Activated gamma-delta T cell treated with anti-CD3 and anti-CD28 coated beads, Interleukin-2, amount 50 U/mL, for 16 hours (primary cell): Measurements from ENCODE around the gene DNM1.
"Not testable (repeated sequence)": the region's sequence is repeated elsewhere in the genome, so short reads cannot be mapped to it uniquely, and the experiment has no call there.

Experiments
- DNase-seq: peaks from one replicate; pipeline ENCODE4 v3.0.0-alpha.2; 2020; ENCODE audit warnings: low read depth

DNM1 gene

DNA sequence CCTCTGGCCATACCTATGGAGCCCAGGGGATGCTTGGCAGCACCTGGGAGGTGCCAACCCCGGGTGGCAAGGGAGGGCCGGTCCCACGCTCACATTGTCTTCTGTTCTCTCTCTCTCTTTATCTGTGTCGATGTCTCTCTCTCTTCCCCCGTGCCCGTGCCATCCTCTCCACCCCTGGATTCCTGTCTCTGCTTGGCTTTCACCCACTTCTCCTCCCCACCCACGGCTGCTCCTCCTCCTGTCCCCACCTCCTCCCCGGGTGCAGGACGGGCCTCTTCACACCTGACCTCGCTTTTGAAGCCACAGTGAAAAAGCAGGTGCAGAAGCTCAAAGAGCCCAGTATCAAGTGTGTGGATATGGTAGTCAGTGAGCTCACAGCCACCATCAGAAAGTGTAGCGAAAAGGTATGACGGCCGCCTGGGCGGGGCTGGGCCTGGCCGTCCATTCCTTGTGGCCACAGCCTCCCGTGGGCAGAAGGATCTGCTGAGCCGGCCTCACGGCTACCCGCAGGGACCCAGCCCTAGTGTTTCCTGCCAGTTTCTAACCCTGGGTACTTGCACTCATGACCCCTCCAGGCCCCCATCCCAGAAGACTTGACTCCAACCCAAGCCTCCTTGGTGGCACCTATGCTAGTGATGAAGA, 22.7 kb downstream of the DNM1 start:
- DNase-seq, result no peak

DNA sequence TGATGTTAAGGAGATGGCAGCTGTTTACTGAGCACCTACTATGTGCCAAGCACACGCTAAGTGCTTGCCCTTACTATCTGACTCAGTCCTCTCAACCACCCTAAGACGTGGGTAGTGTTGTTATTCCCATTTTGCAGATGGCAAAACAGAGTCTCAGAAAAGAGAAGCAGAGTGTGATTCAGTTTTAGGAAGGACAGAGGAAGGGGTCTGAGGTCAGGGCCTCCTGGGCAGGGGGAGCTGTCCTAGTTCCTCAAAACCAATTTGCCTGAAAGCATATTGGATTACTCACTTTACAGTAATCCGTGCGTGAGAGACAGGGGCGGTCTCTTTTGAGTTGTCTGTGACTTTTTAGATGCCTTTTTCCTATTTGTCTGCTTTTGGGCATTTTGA, 23.2 kb downstream of the DNM1 start:
- no peak for DNase-seq

DNA sequence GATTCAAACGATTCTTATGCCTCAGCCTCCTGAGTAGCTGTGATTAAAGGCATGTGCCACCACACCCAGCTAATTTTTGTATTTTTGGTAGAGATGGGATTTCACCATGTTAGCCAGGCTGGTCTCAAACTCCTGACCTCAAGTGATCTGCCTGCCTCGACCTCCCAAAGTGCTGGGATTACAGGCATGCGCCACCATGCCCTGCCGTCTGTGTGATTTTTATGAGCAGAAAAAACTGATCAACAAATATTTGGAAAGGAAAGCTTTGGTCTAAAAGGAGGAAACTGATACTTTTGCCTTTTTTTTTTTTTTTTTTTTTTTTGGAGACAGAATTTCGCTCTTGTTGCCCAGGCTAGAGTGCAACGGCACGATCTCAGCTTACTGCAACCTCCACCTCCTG, 27.7 kb downstream of the DNM1 start:
- DNase-seq, result not testable (repeated sequence)

DNA sequence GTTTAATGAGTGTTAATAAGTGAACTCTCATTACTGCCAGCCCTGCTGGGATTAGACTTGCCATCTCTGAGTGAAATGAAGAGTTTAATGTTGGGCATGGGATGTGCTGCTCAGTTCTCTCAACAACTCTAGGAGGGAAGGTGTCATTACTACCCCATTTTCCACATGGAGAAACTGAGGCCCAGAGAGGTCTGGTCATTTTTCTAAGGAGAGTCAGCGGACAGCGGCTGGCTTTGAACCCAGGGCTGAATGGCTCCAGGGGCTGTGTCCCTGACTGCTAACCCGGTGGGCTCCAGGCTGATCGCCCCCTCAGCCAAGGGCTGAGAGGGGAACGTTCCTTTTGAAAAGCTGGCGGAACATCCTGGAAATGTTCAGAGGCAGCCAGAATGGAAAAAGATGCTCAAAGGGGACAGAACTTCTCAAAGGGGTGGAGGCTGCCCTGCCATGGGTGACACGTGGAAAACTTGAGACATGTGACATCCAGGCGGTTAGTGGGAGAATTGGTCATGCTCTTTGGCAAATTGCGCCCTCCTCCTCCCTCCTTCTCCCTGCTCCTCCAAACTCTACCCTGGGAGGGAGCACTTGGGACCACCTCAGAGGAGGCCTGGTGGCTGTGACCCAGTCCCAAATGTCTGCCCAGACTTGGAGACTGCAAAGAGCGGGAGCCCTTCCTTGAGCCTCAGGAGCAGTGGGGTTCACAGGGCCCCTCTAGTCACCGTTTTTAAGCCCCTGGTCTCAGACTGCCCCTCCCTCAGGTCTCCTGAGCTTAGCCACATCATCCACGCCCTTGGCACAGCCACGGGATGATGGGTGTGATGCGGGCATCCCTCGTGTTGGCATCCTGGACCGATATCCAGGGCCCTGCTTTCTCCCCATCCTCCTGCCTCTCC, 28.7 kb downstream of the DNM1 start:
- DNase-seq, result no peak

DNA sequence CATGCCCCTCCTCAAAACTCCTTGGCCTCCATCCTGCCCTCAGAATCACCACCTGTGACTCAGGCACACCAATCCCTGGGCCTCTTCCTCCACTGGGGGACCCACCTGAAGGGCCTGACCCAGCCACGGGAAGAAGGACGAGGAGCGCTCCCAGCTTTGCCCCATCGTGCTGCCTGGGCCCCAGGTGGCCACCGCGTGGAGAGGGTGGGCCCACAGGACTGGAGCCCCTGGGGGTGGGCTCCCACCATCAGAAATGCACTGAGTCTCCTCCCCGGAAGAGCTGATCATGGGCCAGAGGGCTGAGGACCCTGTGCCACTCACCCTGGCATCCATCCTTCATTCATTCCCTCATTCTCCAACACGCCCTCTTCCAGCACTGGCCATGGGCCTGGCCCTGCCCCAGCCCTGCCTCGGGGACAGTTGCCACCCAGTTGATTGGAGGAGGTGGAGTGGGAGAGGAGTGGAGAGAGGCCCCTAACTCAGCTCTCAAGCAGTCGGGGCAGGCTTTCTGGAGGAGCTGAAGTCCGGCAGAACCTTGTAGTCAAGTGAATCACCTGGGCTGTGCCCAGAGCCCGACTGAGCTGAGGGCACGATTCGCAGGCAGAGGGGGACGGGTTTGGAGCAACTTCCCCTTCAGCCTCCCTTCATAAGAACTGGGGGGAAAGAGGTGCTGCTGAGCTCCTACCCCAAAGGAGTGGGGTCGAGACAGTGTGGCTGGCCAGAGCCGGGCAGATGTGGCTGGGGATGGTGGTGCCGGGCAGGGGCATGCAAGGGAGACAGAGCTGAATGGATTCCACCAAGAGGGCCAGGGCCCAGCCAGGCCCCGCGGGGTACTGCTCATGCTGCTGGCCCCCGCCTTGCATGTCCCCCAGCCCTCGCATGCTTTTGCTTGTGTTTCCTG, 29.6 kb downstream of the DNM1 start:
- DNase-seq, result no peak

DNA sequence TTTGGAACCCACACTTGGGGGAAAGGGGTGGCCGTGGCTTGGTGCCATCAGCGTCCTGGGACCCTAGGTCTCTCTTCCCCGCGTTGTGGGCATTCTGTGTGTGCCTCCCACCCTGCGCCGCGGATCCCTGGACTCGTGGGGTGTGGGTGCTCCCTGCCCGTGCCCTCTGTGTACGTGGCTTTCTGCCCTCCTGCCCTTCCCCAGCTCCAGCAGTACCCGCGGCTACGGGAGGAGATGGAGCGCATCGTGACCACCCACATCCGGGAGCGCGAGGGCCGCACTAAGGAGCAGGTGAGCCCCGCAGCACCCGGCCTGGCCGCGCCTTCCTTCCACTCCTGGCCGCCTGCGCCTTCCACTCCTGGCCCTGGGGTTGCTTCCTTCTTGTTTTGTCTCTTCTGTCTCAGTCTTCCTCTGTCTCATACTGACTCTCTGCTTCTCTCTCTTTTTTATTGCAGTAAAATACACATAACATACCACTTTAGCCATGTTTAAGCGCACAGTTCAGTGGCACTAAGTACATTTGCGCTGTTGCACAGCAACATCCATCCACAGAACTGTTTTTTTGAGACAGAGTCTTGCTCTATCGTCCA, 30.7 kb downstream of the DNM1 start:
- DNase-seq, result no peak

DNA sequence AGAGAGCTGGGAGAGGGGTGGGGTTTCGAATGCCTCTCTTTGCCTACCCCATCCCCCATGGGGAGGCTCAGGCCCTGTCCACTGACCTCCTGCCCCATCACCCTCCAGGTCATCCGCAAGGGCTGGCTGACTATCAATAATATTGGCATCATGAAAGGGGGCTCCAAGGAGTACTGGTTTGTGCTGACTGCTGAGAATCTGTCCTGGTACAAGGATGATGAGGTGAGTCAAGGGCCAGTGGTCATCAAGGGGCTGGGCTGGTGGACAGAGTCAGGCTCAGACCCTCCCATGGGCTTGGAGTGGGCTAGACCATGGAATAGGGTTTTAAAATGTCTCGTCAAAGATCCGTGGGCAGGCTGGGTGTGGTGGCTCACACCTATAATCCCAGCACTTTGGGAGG, 38.9 kb downstream of the DNM1 start:
- no peak for DNase-seq

DNA sequence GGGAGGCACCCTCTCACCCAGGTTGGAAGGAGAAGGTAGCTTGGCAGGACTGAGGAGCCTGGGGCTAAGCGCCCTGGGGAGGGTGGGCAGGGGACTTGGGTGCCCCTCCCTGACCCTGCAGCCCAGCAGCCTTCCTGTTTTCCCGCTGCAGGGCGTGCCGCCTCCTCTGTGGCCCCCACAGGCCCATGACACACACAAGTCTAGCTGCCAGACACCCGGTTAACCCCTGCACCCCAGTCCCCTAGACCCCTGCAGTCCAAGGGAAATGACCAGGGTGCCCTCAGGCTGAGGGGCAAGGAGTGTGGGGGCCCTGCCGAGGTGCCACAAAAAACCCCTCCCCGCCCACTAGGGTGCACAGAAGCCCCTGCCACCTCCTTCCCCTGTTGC, 39.6 kb downstream of the DNM1 start:
- DNase-seq, result no peak

DNA sequence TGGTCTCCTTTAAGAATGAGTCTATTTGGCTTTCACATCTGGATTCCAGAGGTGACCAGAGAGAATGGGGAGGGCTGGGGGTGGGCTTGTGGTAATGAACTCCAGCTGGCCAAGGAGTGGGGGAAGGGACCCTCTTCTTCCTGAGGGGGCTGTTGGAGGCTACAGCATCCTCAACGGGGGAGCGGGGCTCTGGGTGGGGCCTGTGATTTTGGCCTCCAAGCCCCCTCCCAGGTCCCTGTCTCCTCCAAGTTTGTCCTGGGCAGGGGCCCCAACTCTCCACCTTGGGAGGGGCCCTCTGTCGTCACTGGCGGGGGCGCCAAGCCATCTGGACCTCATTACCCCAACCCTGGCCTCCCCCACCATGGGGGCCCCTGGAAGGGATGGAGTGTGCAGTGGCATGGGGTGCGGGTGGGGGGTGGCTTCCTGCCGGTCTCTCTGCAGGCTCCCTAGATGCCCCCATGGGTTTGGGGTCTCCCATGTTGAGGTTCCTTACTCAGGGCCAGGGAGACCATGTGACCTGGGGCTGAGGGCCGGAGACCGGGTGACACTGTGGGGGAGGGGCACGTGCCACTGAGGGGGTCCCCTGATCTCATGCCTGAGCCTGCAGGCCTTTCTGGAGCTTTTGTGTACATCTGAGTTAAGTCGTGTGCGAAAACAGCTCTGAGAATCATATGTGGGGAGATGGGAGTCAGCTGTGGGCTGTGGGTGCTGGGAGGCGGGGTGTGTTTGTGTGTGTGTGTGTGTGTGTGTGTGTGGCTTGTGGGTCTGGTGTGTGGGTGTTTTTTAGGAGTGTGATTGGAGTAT, 40.2 kb downstream of the DNM1 start:
- DNase-seq, result no peak

DNA sequence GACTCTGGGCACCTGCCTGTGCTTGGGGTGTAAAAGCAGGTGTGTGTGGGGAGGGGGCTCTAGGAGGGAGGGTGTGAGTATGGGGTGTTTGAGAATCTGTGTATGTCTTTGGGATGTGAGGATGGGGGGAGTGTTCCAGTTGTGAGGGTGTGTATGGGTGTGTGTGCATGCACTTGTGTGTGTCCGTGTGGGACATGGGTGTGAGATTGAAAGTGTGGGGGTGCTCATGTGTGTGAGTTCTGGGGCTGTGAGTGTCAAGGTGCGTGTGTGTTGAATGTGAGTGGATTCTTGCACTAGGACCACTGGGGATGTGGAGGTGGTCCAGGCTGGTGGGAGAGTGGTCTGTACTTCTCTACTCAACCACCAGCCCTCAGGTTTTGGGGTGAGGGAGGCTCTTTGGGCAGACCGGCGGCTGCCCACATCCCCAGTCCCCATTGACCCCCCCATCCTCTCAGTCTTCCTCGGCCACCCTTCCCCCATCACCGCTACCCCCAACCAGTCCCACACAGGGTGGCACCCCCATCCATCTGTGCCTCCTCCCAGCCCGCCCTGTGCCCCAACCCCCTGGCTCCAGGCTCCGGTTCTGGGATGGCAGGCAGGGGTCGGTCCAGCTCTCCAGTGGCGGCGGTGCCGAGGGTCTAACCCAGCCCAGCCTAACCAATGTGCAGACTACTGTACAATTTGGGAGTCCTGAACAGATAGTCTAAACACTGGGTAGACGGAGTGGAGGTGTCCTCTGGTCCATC, 41.1 kb downstream of the DNM1 start:
- no peak for DNase-seq

DNA sequence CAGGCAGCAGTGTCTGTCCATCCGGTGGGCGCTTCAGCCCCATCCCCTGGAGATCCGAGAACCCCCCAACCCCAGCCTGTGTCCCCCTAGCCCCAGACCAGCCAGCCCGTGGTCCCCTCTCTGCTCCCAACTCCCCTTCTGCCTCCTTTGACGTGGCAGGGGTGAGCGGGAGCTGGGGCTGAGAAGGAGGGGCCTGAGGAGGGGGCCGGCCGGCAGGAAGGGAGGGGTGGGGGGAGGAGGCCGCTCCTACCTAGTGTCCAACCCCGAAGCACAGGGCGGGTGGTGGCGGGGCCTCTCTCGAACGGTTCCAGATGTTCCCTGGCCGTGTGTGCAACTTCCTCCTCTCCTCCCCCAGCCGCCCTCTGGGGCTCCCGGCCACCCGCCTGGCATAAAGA, 41.7 kb downstream of the DNM1 start:
- no peak for DNase-seq

DNA sequence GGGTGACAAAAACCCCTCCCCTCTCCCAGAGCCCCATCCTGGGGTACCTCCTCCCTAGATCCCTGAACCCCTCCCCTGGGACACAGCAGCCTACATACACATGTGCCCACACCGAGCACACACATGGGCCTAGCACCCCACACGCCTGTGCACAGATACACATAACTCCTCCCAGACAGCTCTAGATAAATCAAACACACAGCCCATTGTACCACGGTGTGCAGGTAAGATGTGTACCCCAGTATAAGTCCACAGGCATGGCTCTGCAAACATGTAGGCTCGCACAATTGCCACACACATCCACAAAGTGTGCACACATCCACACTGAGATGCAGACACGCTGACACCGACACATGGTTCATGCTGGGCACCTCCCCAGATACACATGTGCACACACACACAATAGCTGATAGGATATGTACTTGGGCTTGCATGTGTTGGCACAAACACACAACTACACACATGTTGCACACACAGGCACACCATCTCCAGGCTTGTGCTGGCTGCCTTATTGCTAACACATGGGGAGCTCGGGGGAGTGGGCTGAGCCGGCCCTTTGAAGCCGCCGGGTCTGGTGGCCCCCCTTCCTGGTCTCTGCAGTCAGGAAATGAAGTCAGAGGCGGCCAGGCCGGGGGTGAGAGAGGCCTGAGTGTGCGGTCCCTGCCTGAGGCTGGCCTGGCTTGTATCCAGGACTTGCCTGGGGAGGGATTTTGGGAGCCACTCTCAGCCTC, 42.4 kb downstream of the DNM1 start:
- no peak for DNase-seq

DNA sequence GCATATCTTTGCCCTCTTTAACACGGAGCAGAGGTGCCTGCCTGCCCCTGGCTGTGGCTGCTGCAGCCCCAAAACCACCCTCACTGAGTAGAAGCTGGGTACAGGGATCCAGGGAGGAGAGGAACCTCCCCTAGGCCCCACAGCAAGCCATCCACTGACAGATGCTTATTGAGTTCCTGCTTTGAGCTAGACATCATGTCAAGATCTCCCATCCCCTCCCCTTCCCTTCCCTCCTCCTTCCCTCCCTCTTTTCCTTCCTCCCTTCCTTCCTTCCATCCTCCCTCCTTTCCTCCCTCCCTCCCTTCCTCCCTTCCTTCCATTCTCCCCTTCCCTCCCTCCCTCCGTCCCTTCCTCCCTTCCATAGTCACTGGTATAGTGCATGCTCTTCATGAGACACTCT, 43.3 kb downstream of the DNM1 start:
- DNase-seq, result no peak

DNA sequence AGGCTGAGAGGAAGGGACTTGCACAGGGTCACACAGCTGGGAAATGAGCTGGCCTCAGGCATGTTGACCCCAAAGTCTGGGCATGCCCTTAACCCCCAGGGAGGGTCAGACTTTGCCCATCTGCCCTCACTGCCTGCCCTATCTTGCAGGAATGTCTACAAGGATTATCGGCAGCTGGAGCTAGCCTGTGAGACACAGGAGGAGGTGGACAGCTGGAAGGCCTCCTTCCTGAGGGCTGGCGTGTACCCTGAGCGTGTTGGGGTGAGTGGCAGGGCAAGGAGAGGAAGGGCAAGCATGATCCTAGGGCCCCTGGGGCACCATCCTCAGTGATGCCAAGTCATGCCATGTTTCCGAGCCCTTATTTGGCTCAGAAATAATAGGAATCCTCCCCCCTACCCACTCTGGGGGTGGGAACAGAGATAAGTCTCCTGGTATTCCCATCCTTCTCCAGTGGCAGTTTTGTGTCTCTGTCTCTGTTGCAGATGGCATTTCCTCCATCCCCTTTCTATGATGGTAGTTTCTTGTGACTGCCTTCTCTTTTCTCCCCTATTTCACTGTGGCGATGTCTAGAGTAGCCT, 44.1 kb downstream of the DNM1 start:
- no peak for DNase-seq

DNA sequence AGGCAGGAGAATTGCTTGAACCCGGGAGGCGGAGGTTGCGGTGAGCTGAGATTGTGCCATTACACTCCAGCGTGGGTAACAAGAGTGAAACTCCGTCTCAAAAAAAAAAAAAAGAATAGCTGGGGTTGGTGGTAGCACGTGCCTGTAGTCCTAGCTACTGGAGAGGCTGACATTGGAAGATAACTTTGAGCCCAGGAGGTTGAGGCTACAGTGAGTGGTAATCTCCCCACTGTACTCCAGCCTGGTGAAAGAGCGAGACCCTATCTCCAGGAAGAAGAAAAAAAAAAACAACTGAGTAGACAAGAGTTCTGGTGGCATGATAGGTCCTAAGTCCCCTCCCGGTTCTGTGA, 46.4 kb downstream of the DNM1 start:
- no peak for DNase-seq

DNA sequence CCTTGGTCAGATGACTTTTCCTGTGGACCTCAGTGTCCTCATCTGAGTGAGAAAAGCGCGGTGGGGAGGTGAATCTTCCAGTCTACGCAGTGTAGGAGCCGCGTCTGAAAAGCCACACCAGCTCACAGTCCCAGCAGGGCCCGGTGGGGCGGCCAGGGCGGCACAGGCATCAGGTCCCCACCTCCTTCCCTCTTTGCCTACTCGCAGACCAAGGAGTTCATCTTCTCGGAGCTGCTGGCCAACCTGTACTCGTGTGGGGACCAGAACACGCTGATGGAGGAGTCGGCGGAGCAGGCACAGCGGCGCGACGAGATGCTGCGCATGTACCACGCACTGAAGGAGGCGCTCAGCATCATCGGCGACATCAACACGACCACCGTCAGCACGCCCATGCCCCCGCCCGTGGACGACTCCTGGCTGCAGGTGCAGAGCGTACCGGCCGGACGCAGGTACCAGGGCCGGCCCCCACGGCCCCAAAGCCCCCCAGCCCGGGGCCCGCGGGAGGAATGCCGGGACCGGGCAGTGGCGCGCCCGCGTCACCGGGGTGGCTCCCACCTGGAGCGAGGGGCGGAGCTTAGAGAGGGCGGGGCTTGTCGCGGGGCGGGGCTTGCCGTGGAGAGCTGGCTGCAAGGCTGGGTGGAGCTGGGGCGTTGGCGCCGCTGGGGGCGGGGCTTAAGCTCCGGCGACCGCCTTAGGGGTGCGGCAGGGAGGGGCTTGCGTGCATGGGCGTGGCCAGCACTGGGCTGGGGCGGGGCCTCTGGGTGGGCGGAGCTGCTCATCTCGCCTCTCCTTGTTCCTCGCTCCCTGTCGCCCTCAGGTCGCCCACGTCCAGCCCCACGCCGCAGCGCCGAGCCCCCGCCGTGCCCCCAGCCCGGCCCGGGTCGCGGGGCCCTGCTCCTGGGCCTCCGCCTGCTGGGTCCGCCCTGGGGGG, 47.0 kb downstream of the DNM1 start:
- peak; percentile 95 for DNase-seq

DNA sequence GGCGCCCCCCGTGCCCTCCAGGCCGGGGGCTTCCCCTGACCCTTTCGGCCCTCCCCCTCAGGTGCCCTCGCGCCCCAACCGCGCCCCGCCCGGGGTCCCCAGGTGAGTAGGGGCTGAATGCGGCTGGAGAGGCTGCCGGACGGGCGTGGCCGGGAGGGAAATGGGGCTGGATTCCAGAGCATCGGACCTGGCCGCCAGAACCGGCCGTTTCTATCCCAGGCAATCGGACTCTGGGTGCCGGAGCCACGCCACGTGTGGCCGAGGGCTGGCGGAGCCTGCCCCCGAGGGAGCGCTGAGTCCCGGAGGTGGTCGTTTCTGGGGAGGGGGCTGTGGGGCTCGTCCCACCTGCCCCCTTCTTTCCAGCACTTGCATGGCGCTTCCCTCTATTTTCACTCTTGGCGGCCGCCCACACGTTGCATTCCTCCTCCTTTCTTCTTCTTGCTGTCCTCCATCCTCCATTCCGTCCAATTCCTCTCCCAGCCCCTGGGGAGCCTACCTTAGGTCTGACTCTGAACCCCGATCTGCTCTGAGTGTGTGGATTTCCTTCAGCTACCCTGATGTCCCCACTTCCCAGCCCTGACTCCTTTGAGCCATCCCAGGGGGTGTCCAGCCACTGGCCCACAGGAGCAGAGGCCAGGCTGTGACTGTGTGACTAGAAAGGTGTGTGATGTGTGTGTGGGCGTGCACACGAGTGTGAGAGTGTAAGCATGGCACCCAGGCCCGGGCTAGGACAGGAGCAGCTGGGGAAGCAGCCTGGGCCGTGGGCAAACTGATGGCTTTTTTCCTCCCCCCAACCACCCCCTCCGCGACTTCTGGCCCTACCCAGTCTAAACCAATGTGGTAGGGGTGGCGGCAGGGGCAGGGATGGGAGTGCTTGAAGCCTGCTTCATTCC, 47.9 kb downstream of the DNM1 start:
- no peak for DNase-seq

DNA sequence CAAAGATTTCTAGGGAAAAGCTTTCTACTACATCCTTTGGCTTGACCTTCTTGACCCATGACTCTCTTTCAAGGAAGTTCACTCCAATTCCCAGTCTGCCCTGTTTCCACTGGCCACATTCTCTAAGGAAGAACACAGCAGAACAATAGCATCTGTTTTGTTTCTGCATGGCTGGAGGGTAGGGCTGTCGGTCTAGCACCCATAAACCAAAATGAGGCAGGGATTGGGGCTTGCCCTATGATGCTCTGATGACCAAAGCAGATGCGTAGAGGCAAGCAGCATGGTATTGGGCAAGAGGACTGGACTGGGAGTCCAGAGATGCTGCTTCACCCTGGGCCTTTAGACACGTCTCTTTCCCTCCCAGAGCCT, 48.5 kb downstream of the DNM1 start:
- DNase-seq, result no peak
